Gastroesophageal sphincter (tissue), 4 donors: ENCODE measurements around the gene ANKRD30BL. TPM values are rescaled to one million over a fixed set of nuclear protein-coding genes. Genes with fewer than 3 reads are reported as not detected.
"Not testable (repeated sequence)": the region's sequence is repeated elsewhere in the genome, so short reads cannot be mapped to it uniquely, and the experiment has no call there.

ENCODE experiments used
- ATAC-seq: fragments of 150-250 bp; one replicate; pipeline ENCODE4 v1.9.1; 2016; ENCODE audit warnings: mild to moderate bottlenecking, moderate library complexity
- H3K27ac ChIP-seq, 4 donors: fragments of 200-600 bp; sonication (generic) in 3 of 4; 1 replicate in 3 of 4; 2 replicates in 1 of 4; pipeline ENCODE4 v1.5.1; 2016 to 2019
- H3K27me3 ChIP-seq: fragments of 200-600 bp; sonication (generic); one replicate; pipeline ENCODE4 v1.5.1; 2019
- H3K36me3 ChIP-seq, 2 donors: fragments of 200-600 bp; sonication (generic); one replicate each; pipeline ENCODE4 v1.5.1; 2019; ENCODE audit warnings: control low read depth in 1 of 2
- H3K4me1 ChIP-seq, 3 donors: fragments of 200-600 bp; sonication (generic); 1 replicate in 2 of 3; 2 replicates in 1 of 3; pipeline ENCODE4 v1.5.1; 2016 to 2019; ENCODE audit warnings: control low read depth in 2 of 3
- H3K4me3 ChIP-seq, 2 donors: fragments of 200-600 bp; sonication (generic); one replicate each; pipeline ENCODE4 v1.5.1; 2019; ENCODE audit warnings: mild to moderate bottlenecking in 1 of 2, moderate library complexity in 1 of 2
- H3K9me3 ChIP-seq, 3 donors: fragments of 200-600 bp; sonication (generic); one replicate each; pipeline ENCODE4 v1.5.1; 2017 to 2019; ENCODE audit warnings: control low read depth in 2 of 3
- WGBS, 2 donors: methylation state at CpG; one replicate each; pipeline ENCODE4 v1.1.5; 2018; ENCODE audit warnings: low coverage in 1 of 2; 5-methylcytosine and 5-hydroxymethylcytosine counted together
- small RNA-seq, 4 donors: library from RNA; depleted of rRNA; stranded (forward); fragments of <200 nt; gene quantifications; one replicate each; pipeline ENCODE3, GENCODE V24; 2016
- total RNA-seq, 4 donors: library from RNA; depleted of rRNA; stranded (reverse); fragments of >200 nt; gene quantifications; one replicate each; pipeline ENCODE4 v1.1.0, GENCODE V29; 2016
- TF ChIP-seq, protein P1 (sequence below), 4 experiments: fragments of 200-600 bp in 2 of 4; fragments of 450-650 bp in 2 of 4; sonication (generic) in 1 of 4; IDR thresholded peaks; one replicate each; pipeline ENCODE4 v1.5.1; 2017 to 2019; ENCODE audit warnings: antibody characterized with exemption in 4 of 4, mild to moderate bottlenecking in 2 of 4, moderate library complexity in 2 of 4

Gene ANKRD30BL, protein sequence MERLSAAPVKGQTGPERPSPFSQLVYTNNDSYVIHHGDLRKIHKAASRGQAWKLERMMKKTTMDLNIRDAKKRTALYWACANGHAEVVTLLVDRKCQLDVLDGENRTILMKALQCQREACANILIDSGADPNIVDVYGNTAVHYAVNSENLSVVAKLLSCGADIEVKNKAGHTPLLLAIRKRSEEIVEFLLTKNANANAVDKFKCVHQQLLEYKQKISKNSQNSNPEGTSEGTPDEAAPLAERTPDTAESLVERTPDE
- total RNA-seq: not detected

DNA sequence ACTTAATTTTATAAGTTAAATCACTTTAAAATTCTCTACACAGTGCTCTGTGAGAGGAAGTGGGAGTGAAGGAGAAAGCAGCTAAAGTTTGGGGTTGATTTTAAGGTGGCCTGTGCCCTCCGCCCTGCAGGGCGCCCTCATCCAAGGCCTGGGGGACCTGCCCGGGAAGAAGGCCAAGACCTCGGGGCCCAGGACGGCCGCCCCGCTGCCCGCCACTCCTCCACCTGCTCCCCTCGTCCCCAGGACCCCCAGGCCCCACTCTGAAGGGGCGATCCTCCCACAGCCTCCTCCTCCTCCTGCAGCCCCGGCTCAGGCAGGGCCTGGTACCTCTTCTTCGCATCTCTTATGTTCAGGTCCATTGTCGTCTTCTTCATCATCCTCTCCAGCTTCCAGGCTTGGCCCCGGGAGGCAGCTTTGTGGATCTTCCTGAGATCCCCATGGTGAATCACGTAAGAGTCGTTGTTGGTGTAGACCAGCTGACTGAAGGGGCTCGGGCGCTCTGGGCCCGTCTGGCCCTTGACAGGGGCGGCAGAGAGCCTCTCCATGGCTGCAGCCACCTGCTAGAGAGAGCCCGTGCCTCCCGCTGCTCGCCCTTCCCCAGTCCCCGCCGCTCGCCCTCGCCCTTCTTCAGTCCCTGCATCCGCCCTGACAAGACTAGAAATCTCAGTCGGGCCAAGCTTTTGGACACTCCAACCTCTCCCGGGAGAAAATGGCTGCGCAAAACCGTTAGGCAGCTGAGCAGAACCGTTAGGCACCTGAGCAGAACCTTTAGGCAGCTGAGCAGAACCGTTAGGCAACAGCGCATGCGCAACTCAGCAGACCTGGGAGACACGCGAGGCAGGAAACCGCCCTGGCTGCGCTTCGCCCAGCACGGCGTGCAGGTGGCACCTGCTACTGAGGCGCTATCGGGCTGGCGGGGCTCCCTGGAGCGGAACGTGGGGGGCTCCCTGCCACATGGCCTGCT, at the start of gene ANKRD30BL:
ANKRD30BL (minus strand) TSS at position 792 of the 964 bp plus-strand sequence; CDS start at position 545, 247 bp downstream.
- not testable (repeated sequence) for H3K4me1 ChIP-seq, ATAC-seq, H3K9me3 ChIP-seq, H3K27ac ChIP-seq, H3K27me3 ChIP-seq, H3K36me3 ChIP-seq, H3K4me3 ChIP-seq
- WGBS, 2 donors: 93 to 100% methylated on average over 1 to 3 of the region's 48 CpGs

DNA sequence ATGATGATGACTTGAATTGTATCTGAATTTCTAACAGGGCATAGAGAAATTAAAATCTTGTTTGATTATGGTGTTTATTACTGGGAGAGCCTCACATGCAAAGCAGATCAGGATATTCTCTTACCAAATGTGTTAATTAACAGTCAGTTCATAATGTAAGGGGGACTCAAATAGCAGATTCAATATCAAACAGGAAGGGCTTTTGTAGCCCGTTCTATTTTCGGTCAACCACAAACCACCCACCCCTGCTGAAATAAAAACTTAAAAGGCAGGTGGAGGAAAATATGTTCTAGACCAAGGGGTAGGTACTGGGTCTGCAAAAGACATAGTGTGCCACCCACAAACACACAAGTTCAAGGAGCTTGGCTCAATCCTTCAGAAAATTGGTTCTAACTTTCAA, 41.1 kb upstream of the ANKRD30BL start:
- ATAC-seq, H3K27me3 ChIP-seq, H3K4me1 ChIP-seq, H3K27ac ChIP-seq, H3K4me3 ChIP-seq, H3K9me3 ChIP-seq, H3K36me3 ChIP-seq: not testable (repeated sequence)
- WGBS, 2 donors: 67 to 75% methylated on average over 2 of the region's 2 CpGs

DNA sequence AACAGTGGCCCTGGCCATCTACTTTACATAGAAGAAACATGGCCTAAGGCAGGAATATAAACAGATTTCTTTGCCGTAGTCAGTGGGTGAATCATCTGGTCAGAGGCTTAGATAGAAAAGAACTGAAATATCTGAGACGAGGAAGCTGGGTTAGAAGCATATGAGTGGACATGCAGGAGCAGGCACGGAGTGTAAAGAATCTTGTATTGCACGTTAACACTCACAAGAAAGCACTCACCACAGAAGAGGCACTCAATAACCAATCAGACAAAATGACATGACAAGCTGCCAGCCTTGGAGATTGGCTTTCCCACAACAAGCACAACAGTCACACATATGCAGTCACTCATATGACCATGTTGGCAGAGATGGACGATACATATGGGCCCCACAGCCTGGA, 31.1 kb upstream of the ANKRD30BL start:
- H3K9me3 ChIP-seq, H3K4me1 ChIP-seq, H3K27ac ChIP-seq, H3K36me3 ChIP-seq, H3K27me3 ChIP-seq, H3K4me3 ChIP-seq, ATAC-seq: not testable (repeated sequence)
- WGBS, 2 donors: 64 to 77% methylated on average over 3 to 5 of the region's 5 CpGs

GRCh38 chr2:132167100-132167499, 5.3 kb upstream of the ANKRD30BL start:
- H3K4me3 ChIP-seq, H3K9me3 ChIP-seq, H3K27ac ChIP-seq, H3K36me3 ChIP-seq, H3K4me1 ChIP-seq, ATAC-seq, H3K27me3 ChIP-seq: not testable (repeated sequence)
- no CpG with 5 or more reads among the region's 1 CpG for WGBS, 2 donors

DNA sequence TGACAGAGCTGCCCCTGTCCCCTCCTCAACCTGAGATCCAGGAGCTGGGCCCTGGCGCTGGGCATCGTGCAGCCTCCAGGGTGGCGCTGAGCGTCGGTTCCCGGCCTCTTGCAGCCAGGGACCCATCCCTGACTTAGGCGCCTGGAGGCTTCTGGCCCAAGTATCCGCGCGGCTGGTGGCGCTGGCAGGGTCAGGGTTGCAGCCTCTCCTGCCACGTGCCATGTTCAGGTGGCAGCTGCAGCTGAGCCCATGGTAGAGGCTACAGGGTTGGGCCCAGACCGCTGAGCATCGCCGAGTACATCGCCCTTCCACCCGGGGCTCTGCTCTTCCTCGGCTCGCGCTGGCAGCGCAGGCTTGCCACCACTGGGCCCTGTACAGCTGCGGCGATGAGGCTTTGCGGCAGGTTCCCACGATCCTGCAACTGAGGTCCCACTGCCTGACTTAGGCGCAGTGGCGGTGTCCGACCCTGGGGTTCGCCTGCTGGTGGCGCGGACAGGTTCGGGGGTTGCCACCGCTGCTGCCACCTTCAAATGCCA, 441 bp upstream of the ANKRD30BL start:
- not testable (repeated sequence) for H3K9me3 ChIP-seq, H3K27ac ChIP-seq, H3K4me3 ChIP-seq, H3K36me3 ChIP-seq, H3K27me3 ChIP-seq, ATAC-seq, H3K4me1 ChIP-seq
- WGBS, 2 donors: 100% methylated on average over 2 of the region's 33 CpGs; no CpG with 5 or more reads in 1 of the 2 donors

GRCh38 chr2:132146774-132147173, 15.0 kb downstream of the ANKRD30BL start:
- H3K4me1 ChIP-seq, H3K9me3 ChIP-seq, H3K27me3 ChIP-seq, H3K27ac ChIP-seq, ATAC-seq, H3K36me3 ChIP-seq, H3K4me3 ChIP-seq: not testable (repeated sequence)
- TF ChIP-seq, protein P1, sequence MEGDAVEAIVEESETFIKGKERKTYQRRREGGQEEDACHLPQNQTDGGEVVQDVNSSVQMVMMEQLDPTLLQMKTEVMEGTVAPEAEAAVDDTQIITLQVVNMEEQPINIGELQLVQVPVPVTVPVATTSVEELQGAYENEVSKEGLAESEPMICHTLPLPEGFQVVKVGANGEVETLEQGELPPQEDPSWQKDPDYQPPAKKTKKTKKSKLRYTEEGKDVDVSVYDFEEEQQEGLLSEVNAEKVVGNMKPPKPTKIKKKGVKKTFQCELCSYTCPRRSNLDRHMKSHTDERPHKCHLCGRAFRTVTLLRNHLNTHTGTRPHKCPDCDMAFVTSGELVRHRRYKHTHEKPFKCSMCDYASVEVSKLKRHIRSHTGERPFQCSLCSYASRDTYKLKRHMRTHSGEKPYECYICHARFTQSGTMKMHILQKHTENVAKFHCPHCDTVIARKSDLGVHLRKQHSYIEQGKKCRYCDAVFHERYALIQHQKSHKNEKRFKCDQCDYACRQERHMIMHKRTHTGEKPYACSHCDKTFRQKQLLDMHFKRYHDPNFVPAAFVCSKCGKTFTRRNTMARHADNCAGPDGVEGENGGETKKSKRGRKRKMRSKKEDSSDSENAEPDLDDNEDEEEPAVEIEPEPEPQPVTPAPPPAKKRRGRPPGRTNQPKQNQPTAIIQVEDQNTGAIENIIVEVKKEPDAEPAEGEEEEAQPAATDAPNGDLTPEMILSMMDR (IDR thresholded peaks at IDR 0.05): peak; percentile 37 to 71 (median 58)
- WGBS, 2 donors: 0% methylated on average over 3 of the region's 4 CpGs

Small RNAs within 50 kb of the gene (small RNA-seq; reads per million reads assigned to genes)
- 0 reads per million in 4 donors for gene RNU6-1132P
